GM21786 (cell line): ENCODE results near the gene MAB21L3.
A peak's percentile ranks its signal among the peaks of the same experiment; 100 is the strongest.

Source experiments
- ATAC-seq: cut with Tn5 transposase; IDR thresholded peaks from one replicate; pipeline ENCODE4 v1.9.1; 2021; ENCODE audit not compliant: unreplicated experiment

Gene MAB21L3

GRCh38 chr1:116164150-116164549, 53.0 kb downstream of the MAB21L3 start:
- no peak for ATAC-seq

GRCh38 chr1:116164604-116165368, 53.6 kb downstream of the MAB21L3 start:
- ATAC-seq = no peak

- ATAC-seq = no peak
These were observed 54.4 kb downstream of the MAB21L3 start for GRCh38 chr1:116165572-116165971.

DNA sequence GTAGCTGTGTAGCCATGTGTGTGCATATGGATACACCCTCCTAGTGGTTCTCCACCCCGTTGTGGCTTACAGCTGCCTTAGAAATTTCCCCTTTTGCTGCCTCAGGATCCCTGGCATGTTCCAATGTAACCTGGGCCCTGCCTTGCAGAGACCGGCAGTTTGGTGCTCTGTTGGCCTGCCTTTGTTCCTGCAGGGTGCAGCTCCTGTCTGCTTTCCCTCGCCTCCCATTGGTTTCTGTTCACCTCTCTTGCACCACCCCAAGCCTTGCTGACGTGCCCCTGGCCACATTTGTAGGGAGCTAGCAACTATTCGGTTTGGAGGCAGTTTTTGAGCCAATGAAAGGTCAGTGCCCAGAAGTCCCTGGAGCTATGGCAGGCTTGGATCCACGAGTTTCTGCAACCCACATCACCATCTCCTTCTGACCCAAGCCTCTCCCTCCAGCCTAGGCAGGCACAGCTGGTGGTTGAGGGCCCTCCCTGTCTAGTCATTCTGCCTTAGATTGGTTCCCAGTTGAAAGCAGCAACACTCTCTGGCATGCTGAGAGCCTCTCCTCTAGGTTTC, 54.9 kb downstream of the MAB21L3 start:
- ATAC-seq = no peak

DNA sequence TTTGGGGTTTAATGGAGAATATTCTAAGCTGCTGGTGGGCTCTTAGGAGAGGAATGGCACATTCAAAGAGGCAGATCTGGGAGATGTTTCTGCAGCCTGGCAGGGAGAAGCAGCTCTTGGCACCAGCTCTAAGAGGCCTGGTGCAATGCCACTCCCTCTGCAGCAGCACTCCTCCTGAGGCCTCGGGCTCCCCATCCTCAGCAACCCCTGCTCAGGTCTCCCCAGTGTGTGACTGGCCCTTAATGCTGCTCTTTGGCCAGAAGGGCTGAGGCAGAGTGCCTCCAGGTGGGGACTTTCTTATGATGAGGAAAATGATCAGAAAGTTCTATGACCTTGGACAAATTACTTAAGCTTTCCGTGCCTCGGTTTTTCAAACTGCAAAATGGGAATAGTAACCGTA, 55.5 kb downstream of the MAB21L3 start:
- ATAC-seq = no peak

- no peak for ATAC-seq
These were observed 56.6 kb downstream of the MAB21L3 start for GRCh38 chr1:116167625-116168276.

GRCh38 chr1:116168277-116169032, 57.3 kb downstream of the MAB21L3 start:
- ATAC-seq = peak; percentile 89

DNA sequence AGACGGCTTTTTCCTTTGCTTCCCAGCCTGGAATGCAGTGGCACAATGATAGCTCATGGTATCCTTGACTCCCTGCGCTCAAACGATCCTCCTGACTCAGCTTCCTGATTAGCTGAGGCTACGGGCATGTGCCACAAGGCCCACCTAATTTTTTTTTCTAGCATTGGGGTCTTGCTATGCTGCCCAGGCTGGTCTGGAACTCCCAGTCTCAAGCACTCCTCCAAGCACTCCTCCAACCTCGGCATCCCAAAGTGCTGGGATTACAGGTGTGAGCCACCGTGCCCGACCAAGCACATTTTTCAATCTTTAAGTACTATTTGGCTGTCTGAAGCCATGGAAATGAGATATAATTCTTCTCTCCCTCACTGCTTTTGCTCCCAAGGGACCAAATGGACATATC, 58.7 kb downstream of the MAB21L3 start:
- no peak for ATAC-seq

- ATAC-seq = no peak
These were observed 59.8 kb downstream of the MAB21L3 start for GRCh38 chr1:116170721-116171589.

- ATAC-seq = no peak
These were observed 61.5 kb downstream of the MAB21L3 start for GRCh38 chr1:116172666-116173065.

GRCh38 chr1:116175611-116176010, 64.4 kb downstream of the MAB21L3 start:
- no peak for ATAC-seq

DNA sequence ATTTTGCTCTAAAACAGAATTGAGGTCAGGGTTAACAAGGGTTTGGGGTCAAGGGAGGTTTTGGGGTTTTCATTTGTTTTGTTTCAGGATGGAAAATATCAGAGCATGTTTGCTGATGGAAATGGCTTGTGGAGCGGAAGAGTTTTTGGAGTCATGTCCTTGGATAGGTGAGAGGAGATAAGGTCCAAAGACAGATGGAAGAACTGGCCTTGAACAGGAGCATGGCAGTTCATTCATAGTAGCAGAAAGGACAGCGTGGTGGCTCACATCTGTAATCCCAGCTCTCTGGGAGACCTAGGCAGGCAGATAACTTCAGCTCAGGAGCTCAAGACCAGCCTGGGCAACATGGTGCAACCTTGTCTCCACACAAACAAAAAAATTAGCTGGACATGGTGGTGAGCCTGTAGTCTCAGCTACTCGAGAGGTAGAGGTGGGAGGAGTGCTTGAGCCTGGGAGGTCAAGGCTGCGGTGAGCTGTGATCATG, 65.1 kb downstream of the MAB21L3 start:
- no peak for ATAC-seq

- ATAC-seq = no peak
These were observed 66.7 kb downstream of the MAB21L3 start for GRCh38 chr1:116177861-116178260.

DNA sequence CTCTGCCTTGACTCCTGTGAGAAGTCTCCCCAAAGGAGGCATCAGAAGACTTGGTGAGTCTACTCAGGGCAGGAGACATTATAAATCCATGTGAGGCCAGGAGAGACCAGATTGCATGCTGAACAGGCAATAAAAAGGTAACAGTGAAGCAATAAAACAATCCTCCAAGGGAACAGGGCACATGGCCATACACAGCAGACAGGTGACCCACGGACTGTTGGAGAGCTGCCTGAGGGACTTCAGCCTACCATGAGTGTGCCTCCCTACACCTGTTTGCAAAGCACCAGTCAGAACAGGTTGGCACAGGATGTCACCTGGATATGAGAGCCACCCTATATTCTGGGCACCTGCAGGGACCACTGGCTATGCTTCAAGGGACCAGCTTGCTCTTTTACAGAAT, 67.6 kb downstream of the MAB21L3 start:
- ATAC-seq = no peak

DNA sequence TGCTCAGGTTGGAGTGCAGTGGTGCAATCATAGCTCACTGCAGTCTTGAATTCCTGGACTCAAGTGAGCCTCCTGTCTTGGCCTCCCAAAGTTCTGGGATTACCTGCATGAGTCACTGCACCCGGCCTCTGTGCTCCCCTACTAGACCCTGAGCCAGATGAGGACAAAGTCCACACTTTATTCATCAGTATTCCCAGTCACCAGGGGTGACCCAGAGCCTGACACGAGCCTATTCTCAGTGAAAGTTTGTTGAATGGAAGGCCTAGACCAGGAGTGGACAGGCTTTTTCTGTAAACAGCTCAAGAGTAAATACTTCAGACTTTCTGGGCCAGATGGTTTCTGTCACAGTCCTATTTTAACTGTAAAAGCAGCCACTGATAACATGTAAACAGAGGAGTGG, 68.2 kb downstream of the MAB21L3 start:
- ATAC-seq = no peak

GRCh38 chr1:116179964-116180363, 68.8 kb downstream of the MAB21L3 start:
- no peak for ATAC-seq

- no peak for ATAC-seq
These were observed 71.0 kb downstream of the MAB21L3 start for GRCh38 chr1:116182019-116182714.
